Activated T-helper 9 cell treated with anti-CD3 and anti-CD28 coated beads, Interleukin-2, amount 50 U/mL, for 16 hours (primary cell): ENCODE data around the gene TP53RK.

Experiments used
- DNase-seq: peaks from one replicate; pipeline ENCODE4 v3.0.0-alpha.2; 2020; ENCODE audit warnings: low read depth

Gene TP53RK

DNA sequence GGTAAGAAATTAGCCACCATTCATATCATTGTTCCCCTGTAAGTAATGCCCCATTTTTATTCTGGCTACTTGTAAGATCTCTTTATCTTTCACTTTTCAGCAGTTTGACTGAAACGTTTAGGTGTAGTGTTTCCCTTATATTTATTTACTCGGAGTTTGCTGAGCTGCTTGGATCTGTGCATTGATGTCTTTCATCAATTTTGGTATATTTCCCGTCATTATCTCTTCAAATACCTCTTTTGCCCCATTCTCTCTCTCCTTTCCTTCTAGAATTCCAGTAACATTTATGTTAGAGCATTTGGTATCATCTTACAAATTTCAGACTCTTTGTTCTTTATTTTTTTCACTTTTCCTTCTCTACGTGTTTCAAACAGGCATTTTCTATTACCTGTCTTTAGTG, 28.8 kb downstream of the TP53RK start:
- no peak for DNase-seq

DNA sequence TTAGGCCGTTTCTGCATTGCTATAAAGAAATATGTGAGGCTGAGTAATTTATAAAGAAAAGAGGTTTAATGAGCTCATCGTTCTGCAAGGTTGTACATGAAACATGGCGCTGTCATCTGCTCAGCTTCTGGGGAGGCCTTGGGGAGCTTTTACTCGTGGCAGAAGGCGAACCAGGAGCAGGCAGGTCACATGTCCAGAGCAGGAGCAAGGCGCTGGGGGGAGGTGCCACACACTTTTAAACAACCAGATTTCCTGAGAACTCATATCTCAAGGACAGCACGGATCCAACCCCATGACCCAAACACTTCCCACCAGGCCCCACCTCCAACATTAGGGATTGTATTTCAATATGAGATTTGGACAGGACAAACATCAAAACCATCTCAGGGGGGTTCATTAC, 31.6 kb downstream of the TP53RK start:
- no peak for DNase-seq

GRCh38 chr20:46657137-46657536, 32.1 kb downstream of the TP53RK start:
- DNase-seq: no peak

DNA sequence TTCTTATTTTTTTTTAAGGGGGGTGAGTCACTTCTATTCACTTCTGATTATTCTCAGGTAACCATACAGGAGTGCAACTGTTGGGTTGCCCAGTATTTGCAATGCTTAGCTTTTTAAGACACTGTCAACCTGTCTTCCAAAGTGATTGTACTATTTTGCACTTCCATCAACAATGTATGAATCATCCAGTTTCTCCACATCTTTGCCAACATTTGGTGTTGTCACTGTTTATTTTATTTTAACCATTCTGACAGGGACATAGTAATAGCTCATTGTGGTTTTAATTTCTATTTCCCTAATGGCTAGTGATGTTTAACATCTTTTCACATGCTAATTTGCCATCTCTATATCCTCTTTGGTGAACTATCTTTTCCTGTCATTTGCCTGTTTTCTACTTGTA, 36.5 kb downstream of the TP53RK start:
- no peak for DNase-seq

DNA sequence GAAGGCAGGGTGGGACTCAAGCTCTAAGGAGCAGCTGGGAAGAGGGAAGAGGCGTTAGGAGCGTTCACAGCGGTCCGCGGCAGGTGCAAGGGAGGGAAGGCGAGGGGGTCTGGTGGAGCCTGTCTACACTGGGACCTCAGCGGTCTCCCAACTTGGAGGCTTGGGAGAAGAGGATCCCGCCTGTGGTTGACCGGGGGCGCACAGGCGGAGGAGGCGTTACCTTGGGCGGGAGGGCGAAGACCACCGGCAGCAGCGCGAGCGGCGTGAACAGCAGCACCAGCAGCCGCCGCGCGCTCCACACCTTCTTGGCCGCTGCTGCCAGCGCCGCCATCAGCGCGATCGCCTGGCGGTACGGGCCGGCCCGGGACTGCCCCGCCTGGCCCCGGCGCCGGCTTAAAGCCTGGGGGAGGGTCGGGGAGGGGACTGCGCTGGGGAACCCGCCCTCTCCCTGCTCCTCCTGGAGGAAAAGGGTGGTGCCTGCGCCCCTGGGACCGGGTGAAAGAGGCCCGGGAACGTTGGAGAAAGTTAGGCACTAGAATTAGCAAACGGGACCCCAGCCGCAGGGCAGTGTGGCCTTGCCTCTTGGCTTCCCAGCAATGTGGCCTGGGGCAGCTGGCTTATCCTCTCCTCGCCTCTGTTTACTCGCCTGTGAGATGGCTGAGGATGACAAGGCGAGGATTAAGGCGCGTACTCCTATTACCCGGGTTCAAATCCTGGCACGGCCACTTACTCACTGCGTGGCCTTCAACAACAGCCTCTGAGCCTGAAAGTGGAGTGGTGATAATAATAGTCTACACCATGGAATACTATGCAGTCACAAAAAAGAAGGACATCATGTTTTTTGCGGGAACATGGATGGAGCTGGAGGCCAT, 37.9 kb downstream of the TP53RK start, which contains the start of gene SLC13A3:
Gene SLC13A3, minus strand, starts transcription at position 369 of the 872 bp plus-strand sequence. Its CDS starts 38 bp downstream, at position 331.
- DNase-seq: no peak

GRCh38 chr20:46650575-46651090, 38.6 kb downstream of the TP53RK start:
- no peak for DNase-seq

GRCh38 chr20:46649965-46650542, 39.2 kb downstream of the TP53RK start:
- no peak for DNase-seq

GRCh38 chr20:46649650-46649949, 39.6 kb downstream of the TP53RK start:
- no peak for DNase-seq

DNA sequence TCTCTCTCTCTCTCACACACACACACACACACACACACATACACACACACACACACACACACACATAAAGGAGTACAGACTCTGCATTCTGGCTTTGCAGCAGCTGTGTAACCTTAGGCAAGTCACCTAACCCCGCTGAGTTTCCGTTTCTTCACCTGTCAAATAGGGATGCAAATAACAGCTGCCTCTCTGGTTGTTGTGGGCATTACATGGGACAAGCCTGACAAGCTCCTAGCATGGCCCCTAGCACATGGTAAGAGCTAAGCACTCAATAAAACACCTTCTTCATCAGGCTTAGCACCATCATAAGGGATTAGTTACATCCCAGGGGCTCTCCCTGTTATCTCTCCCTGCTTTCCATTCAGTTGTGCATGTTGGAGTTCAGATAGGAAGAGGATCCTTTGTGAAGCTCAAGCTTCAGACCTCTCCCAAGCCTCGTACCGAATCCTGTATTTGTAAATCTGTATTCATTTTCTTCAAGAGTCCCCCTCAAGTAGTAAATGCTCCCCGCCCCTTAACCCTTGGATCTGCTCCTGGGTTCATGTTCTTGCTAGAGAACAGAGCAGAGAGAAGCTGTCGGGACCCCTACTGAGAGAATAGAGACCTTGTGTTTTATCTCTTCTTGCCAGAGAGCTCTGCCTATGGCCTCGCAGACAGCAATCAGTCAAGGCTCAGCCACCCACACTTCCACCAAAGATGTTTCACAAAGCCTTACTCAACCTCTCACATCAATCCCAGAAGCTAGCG, 40.2 kb downstream of the TP53RK start:
- DNase-seq: no peak

GRCh38 chr20:46647469-46647868, 41.8 kb downstream of the TP53RK start:
- no peak for DNase-seq

- no peak for DNase-seq
Observed at GRCh38 chr20:46646659-46647380, 42.4 kb downstream of the TP53RK start.

DNA sequence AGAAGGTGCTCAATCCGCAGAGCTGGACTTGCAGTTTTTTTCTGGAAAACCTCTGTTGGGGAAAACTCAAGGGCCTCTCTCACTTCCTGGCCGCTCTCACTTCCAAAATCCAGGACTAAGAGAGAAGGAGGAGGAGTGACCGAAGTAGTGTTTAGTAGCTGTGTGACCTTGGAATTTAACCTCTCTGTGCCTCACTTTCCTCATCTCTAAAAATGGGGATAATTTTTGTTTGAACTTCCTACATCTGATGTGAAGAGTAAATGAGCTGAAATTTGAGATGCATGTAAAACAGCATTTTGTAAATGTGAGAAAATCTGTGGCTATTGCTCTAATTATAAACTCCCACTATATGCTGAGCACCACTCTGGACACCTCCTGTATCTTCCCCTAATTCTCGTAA, 43.1 kb downstream of the TP53RK start:
- DNase-seq: no peak

DNA sequence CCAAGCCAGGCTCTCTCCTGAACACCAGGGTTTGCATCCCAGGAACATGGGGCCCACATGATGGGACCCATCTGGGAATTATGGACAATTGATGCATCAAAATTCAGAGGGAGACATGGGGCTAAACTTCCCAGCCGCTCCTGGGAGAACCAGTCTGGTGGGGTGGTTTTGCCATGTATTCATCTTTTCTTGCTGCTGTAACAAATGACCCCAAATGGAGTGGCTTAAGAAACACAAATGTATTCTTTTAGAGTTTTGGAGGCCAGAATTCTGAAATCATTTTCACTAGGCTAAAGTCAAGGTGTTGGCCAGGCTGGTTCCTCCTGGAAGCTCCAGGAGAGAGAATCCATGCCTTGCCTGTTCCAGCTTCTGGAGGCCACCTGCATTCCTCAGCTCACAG, 44.5 kb downstream of the TP53RK start:
- no peak for DNase-seq

DNA sequence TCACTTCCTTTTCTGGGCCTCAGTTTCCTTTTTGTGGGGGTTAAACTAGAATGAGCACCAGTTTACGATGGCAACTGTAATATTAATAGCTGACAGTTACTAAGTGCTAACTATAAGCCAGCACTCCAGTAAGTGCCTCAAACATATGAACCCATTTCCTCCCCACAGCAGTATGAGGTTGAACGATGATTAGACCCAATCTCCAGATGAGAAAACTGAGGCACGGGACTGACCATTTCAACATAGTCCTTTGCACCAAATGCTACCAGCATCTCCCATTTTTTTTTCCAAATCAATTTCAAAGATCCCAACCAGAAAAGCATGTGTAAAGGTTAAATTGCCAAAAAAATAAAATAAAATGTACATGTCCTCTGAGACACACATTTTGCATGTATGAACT, 45.1 kb downstream of the TP53RK start:
- no peak for DNase-seq

GRCh38 chr20:46642969-46643343, 46.3 kb downstream of the TP53RK start:
- DNase-seq: no peak

GRCh38 chr20:46642265-46642968, 46.8 kb downstream of the TP53RK start:
- no peak for DNase-seq

GRCh38 chr20:46641424-46641823, 47.8 kb downstream of the TP53RK start:
- DNase-seq: no peak

- no peak for DNase-seq
Observed at GRCh38 chr20:46640536-46641311, 48.5 kb downstream of the TP53RK start.

DNA sequence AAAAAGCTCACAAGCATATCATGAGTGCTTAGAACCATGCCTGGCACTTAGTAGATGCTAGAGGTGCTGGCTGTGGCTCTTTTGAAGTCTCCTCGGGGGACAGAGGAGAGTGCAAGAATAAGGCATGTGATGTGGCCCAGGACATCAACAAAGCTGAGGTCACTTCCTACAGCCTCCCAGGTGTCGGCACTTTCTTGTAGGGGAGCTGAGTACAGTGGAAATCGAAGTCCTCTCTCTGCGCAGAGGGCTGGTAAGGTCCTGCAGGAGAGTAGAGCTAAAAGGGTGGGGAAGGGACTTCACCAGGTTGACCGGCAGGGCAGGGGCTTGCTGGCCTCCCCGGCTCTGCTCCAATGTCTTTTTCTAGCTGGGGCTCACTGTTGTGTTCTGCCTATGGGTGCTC, 49.2 kb downstream of the TP53RK start:
- no peak for DNase-seq

DNA sequence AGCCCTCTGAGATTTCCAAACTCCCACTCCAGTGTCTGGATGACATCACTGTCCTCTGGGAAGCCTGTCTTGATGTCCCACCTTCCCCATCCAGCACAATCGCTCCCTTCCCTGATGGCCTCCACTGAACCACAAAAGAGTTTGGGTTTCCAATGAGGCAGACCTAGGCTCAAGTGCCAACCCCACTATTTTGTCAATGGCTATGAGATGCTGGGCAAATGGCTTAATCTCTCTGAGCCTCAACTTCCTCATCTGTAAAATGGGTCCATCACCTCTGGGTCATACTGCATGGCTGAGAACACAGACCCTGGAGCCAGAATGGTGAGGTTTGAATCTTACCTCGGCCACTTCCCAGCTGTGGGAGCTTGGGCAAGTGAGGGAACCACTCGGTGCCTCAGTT, 49.7 kb downstream of the TP53RK start:
- DNase-seq: no peak

- no peak for DNase-seq
Observed at GRCh38 chr20:46638898-46639274, 50.4 kb downstream of the TP53RK start.
